ENCODE results near the gene ALDH1A3.
"Not testable (repeated sequence)": the region's sequence is repeated elsewhere in the genome, so short reads cannot be mapped to it uniquely, and the experiment has no call there.

The ALDH1A3 gene

GRCh38 chr15:100847194-100847593, 32.4 kb upstream of the ALDH1A3 start:
- no peaks in the 10 kb centered on the region for H3K36me3 Mint-ChIP-seq (ENCODE audit: low read depth)
- no peaks in the 10 kb centered on the region for H3K9me3 Mint-ChIP-seq
- TF ChIP-seq, protein P1, sequence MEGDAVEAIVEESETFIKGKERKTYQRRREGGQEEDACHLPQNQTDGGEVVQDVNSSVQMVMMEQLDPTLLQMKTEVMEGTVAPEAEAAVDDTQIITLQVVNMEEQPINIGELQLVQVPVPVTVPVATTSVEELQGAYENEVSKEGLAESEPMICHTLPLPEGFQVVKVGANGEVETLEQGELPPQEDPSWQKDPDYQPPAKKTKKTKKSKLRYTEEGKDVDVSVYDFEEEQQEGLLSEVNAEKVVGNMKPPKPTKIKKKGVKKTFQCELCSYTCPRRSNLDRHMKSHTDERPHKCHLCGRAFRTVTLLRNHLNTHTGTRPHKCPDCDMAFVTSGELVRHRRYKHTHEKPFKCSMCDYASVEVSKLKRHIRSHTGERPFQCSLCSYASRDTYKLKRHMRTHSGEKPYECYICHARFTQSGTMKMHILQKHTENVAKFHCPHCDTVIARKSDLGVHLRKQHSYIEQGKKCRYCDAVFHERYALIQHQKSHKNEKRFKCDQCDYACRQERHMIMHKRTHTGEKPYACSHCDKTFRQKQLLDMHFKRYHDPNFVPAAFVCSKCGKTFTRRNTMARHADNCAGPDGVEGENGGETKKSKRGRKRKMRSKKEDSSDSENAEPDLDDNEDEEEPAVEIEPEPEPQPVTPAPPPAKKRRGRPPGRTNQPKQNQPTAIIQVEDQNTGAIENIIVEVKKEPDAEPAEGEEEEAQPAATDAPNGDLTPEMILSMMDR (IDR thresholded peaks at IDR 0.05; ENCODE audit: unreplicated experiment in 3 of 3): no peak
- peaks cover 11% of the 10 kb centered on the region for H3K27me3 Mint-ChIP-seq (ENCODE audit: low read depth)
- H3K27ac Mint-ChIP-seq: no peak overlapping the region
- no peaks in the 10 kb centered on the region for H3K4me1 Mint-ChIP-seq
- H3K4me3 Mint-ChIP-seq: no peak overlapping the region

- Mint-ChIP-seq H3K9me3 (no peaks in the 10 kb centered on the region), H3K4me3 (peak overlapping the region; percentile 66 to 74 (median 71))
Measured at GRCh38 chr15:100849021-100849854, 30.4 kb upstream of the ALDH1A3 start.

DNA sequence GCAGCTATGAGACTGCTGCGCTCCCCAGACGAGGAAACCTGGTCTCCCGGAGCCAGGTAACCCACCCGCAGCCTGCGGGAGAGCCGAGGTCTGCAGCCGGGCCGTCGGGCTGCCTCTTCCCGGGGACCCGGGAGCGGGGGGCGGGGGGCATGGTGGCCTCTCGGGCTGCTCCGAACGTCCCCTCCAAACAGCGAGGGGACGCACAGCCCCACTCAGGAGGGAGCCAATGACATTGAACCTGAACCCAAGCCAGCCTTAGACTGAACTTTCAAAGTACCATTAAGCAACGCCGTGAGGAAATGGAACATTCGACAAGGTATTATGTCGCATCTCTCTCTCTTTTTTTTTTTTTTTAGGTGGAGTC, 29.8 kb upstream of the ALDH1A3 start:
- H3K9me3 Mint-ChIP-seq: no peaks in the 10 kb centered on the region
- peak overlapping the region in 1 of 3 experiments; percentile 41 for H3K4me3 Mint-ChIP-seq
- TF ChIP-seq, protein P1 (IDR thresholded peaks at IDR 0.05; ENCODE audit: unreplicated experiment in 3 of 3): no peak
- peaks cover 14% of the 10 kb centered on the region for H3K27me3 Mint-ChIP-seq (ENCODE audit: low read depth)
- H3K36me3 Mint-ChIP-seq (ENCODE audit: low read depth): no peaks in the 10 kb centered on the region
- H3K4me1 Mint-ChIP-seq: no peaks in the 10 kb centered on the region
- H3K27ac Mint-ChIP-seq: no peak overlapping the region

More at GRCh38 chr15:100849021-100849854, 30.4 kb upstream of the ALDH1A3 start:
- TF ChIP-seq, protein P1 (IDR thresholded peaks at IDR 0.05; ENCODE audit: unreplicated experiment in 3 of 3): no peak
- no peaks in the 10 kb centered on the region for H3K4me1 Mint-ChIP-seq
- H3K27ac Mint-ChIP-seq: no peak overlapping the region
- H3K27me3 Mint-ChIP-seq (ENCODE audit: low read depth): peaks cover 14% of the 10 kb centered on the region
- H3K36me3 Mint-ChIP-seq (ENCODE audit: low read depth): no peaks in the 10 kb centered on the region

DNA sequence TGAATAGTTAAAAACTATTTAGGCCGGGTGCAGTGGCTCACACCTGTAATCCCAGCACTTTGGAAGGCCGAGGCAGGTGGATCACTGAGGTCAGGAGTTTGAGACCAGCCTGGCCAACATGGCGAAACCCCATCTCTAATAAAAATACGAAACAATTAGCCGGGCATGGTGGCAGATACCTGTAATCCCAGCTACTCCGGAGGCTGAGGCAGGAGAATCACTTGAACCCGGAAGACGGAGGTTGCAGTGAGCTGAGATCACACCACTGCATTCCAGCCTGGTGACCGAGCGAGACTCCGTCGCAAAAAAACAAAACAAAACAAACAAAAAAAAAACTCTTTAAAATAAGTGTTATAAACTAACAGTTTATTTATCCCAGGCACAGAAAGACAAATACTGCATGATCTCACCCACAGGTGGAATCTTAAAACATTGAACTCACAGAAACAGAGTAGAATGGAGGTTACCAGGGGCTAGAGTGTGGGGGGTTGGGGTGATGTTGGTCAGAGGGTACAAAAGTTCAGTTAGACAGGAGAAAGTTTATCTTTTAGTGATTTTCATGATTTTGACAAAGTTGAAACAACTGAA, 28.1 kb upstream of the ALDH1A3 start:
- H3K4me3 Mint-ChIP-seq; H3K4me1 Mint-ChIP-seq; H3K36me3 Mint-ChIP-seq (ENCODE audit: low read depth); H3K9me3 Mint-ChIP-seq; H3K27ac Mint-ChIP-seq: not testable (repeated sequence)
- H3K27me3 Mint-ChIP-seq (ENCODE audit: low read depth): peaks cover 14% of the 10 kb centered on the region

GRCh38 chr15:100852630-100853029, 27.0 kb upstream of the ALDH1A3 start:
- peaks cover 11% of the 10 kb centered on the region for H3K27me3 Mint-ChIP-seq (ENCODE audit: low read depth)
- no peaks in the 10 kb centered on the region for H3K9me3 Mint-ChIP-seq
- H3K4me1 Mint-ChIP-seq: peaks cover 19% of the 10 kb centered on the region

More at GRCh38 chr15:100852630-100853029, 27.0 kb upstream of the ALDH1A3 start:
- H3K4me3 Mint-ChIP-seq: no peak overlapping the region
- TF ChIP-seq, protein P1 (IDR thresholded peaks at IDR 0.05; ENCODE audit: unreplicated experiment in 3 of 3): no peak
- no peaks in the 10 kb centered on the region for H3K36me3 Mint-ChIP-seq (ENCODE audit: low read depth)
- no peak overlapping the region for H3K27ac Mint-ChIP-seq

Measured in nephron (organoid).